Measurements from ENCODE around the gene PNPLA7. TPM values are rescaled to one million over a fixed set of nuclear protein-coding genes. Genes with fewer than 3 reads are reported as not detected.

PNPLA7 gene
- total and polyA plus RNA-seq, 2 of the 4 experiments (the other 2 are of a cell fraction), result under 0.01 to 0.89 TPM

DNA sequence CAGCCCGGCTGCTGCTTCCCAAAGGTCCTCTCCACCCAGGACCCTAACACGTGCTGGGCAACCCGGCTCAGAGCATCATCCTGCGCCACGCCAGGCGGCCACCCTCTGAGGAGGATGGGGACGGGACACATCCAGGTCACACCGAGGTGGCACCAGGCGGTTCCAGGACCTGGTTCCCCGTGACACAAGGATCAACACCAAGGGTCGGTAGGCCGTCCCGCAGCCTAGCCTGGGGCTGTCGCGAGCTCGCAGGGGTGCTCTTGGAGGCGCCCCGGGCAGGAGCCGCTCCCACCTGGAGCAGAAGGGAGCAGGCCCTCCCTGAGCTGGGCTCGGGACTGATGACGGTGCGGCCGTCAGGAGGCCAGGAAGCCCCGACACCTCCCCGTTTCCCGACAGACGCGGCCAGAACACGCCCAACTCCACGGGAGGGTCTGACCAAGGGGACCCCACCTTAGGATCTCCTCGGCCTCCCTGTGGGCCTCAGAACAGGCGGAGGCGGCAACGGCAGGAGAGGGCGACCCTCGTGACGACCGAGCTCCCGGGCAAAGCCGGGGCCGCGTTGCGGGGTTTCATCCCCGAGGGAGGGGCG lies 133.5 kb downstream of the PNPLA7 start:
- no peak for TF ChIP-seq CEBPB (IDR thresholded peaks at IDR 0.05; ENCODE audit: low read depth, low read length)

More for the DNA sequence above, 133.5 kb downstream of the PNPLA7 start:
- Histone ChIP-seq H3K9ac (ENCODE audit: low read depth, low read length) (no peak overlapping the region), H3K23ac (ENCODE audit: low read depth, low read length) (no peak overlapping the region), H4K8ac (ENCODE audit: low read depth in 2 of 2, low read length in 2 of 2) (no peak overlapping the region), H2BK15ac (ENCODE audit: low read depth, low read length) (no peak overlapping the region), H3K14ac (replicated peaks; ENCODE audit: low read depth, low read length) (no peak overlapping the region), H4K5ac (ENCODE audit: low read depth, low read length) (no peak overlapping the region), H2BK20ac (ENCODE audit: low read depth, low read length) (no peak overlapping the region), H3K27ac (ENCODE audit: insufficient read depth, low read length) (no peak overlapping the region), H2BK5ac (ENCODE audit: low read depth, low read length, poor library complexity, severe bottlenecking) (no peak overlapping the region), H2AFZ (replicated peaks; ENCODE audit: low read length, poor library complexity) (peak overlapping the region; percentile 11), H3K4me2 (ENCODE audit: low read depth, low read length) (no peak overlapping the region), H3K9me1 (ENCODE audit: insufficient read depth, low read length) (peaks cover 12% of the 10 kb centered on the region), H3K36me3 (ENCODE audit: control insufficient read depth, insufficient read depth, low read length) (peaks cover 3% of the 10 kb centered on the region; the same call in 1 of the 2 replicates), H3K27me3 (ENCODE audit: control insufficient read depth, insufficient read depth, low read length) (no peaks in the 10 kb centered on the region), H2AK9ac (replicated peaks; ENCODE audit: low read depth, low read length, poor library complexity) (no peak overlapping the region), H3K56ac (ENCODE audit: extremely low read depth, insufficient read depth, low read length) (no peak overlapping the region), H2AK5ac (ENCODE audit: low read depth, low read length) (no peak overlapping the region), H3K79me1 (ENCODE audit: low read depth in 1 of 2, low read length in 2 of 2) (peaks cover 23 to 48% of the 10 kb centered on the region in 2 experiments), H3K4me1 (ENCODE audit: control insufficient read depth, insufficient read depth, low read length) (peaks cover 13% of the 10 kb centered on the region), H4K91ac (ENCODE audit: insufficient read depth, low read depth, low read length) (no peak overlapping the region), H4K20me1 (ENCODE audit: insufficient read depth, low read length) (no peaks in the 10 kb centered on the region), H3K9me3 (ENCODE audit: control insufficient read depth, insufficient read depth, low read length) (no peaks in the 10 kb centered on the region), H2BK120ac (ENCODE audit: low read depth, low read length) (no peak overlapping the region), H3K4me3 (ENCODE audit: insufficient read depth, low read depth, low read length) (no peak overlapping the region), H3K18ac (ENCODE audit: low read depth, low read length) (no peak overlapping the region), H3K4ac (ENCODE audit: low read depth, low read length) (no peak overlapping the region)
- no TSS peak for BruUV-seq (replicated peaks)
- ChIA-PET POLR2A (ENCODE audit: unreplicated experiment) (no interaction called here), CTCF (no interaction called here)
- dilution Hi-C loops (cut with HindIII; ENCODE audit: low sequenced_read_pairs, unreplicated experiment), result no loop called here
- 94% methylated on average over 37 of the region's 45 CpGs; no CpG with 5 or more reads in 1 of the 2 experiments for WGBS, 2 experiments (ENCODE audit: extremely low coverage in 2 of 2, insufficient read length in 1 of 2)
- DNase-seq, result no peak
- no peak for ATAC-seq (ENCODE audit: low read depth)
- in situ Hi-C loops (cut with MboI; ENCODE audit: low sequenced_read_pairs), result no loop called here
- intact Hi-C loops (cut with micrococcal nuclease), result no loop called here

All from IMR-90 (cell line).